HG03060 (cell line): Measurements from ENCODE around the gene TBX20.
"Not testable (repeated sequence)": the region's sequence is repeated elsewhere in the genome, so short reads cannot be mapped to it uniquely, and the experiment has no call there.

Experiments used
- ATAC-seq: cut with Tn5 transposase; IDR thresholded peaks from one replicate; pipeline ENCODE4 v1.9.1; 2021; ENCODE audit warnings: low read depth, moderate number of reproducible peaks; ENCODE audit not compliant: unreplicated experiment

TBX20 gene

GRCh38 chr7:35255443-35256255, 1.7 kb upstream of the TBX20 start:
- ATAC-seq = no peak

GRCh38 chr7:35254496-35255442, 869 bp upstream of the TBX20 start:
- ATAC-seq = no peak

- ATAC-seq = no peak
Observed at GRCh38 chr7:35253460-35253709, 515 bp downstream of the TBX20 start.

- no peak for ATAC-seq
Observed at GRCh38 chr7:35252612-35253459, 1.1 kb downstream of the TBX20 start.

- ATAC-seq = no peak
Observed at GRCh38 chr7:35251606-35252310, 2.1 kb downstream of the TBX20 start.

- no peak for ATAC-seq
Observed at GRCh38 chr7:35250941-35251340, 3.0 kb downstream of the TBX20 start.

GRCh38 chr7:35250452-35250851, 3.4 kb downstream of the TBX20 start:
- ATAC-seq = no peak

- no peak for ATAC-seq
Observed at GRCh38 chr7:35249537-35249907, 4.4 kb downstream of the TBX20 start.

- ATAC-seq = no peak
Observed at GRCh38 chr7:35248576-35249536, 5.0 kb downstream of the TBX20 start.

GRCh38 chr7:35246819-35247218, 7.1 kb downstream of the TBX20 start:
- ATAC-seq = no peak

GRCh38 chr7:35241884-35242283, 12.0 kb downstream of the TBX20 start:
- ATAC-seq = no peak

- no peak for ATAC-seq
Observed at GRCh38 chr7:35241436-35241835, 12.5 kb downstream of the TBX20 start.

- not testable (repeated sequence) for ATAC-seq
Observed at GRCh38 chr7:35241008-35241407, 12.9 kb downstream of the TBX20 start.

- ATAC-seq = not testable (repeated sequence)
Observed at GRCh38 chr7:35238456-35238855, 15.4 kb downstream of the TBX20 start.

GRCh38 chr7:35232994-35233393, 20.9 kb downstream of the TBX20 start:
- no peak for ATAC-seq

- not testable (repeated sequence) for ATAC-seq
Observed at GRCh38 chr7:35231221-35231620, 22.7 kb downstream of the TBX20 start.

GRCh38 chr7:35229116-35229780, 24.7 kb downstream of the TBX20 start:
- not testable (repeated sequence) for ATAC-seq

GRCh38 chr7:35228496-35229051, 25.3 kb downstream of the TBX20 start:
- not testable (repeated sequence) for ATAC-seq
